GM23338 (cell line): ENCODE measurements around the gene ETV5. TPM values are rescaled to one million over a fixed set of nuclear protein-coding genes. Genes with fewer than 3 reads are reported as not detected.

Experiments
- ATAC-seq: fragments of 200-7000 bp; cut with Tn5 transposase; 3 replicates; pipeline ENCODE4 v1.9.1; 2020
- DNase-seq: peaks from one replicate; pipeline ENCODE4 v3.0.0-alpha.2; 2015; ENCODE audit warnings: low spot score
- H2AFZ ChIP-seq: fragments of 200-600 bp; sonication (generic); 2 replicates; pipeline ENCODE4 v1.8.0; 2016; ENCODE audit warnings: antibody characterized with exemption, mild to moderate bottlenecking, moderate library complexity
- H3F3A ChIP-seq: fragments of 200-600 bp; sonication (generic); replicated peaks from 2 replicates; pipeline ENCODE4 v1.8.0; 2017; ENCODE audit warnings: antibody characterized with exemption, mixed run types, low read depth
- H3K27ac ChIP-seq: fragments of 200-600 bp; sonication (generic); 2 replicates; pipeline ENCODE4 v1.6.1; 2016; ENCODE audit warnings: low read depth
- H3K27me3 ChIP-seq: fragments of 200-600 bp; sonication (generic); 2 replicates; pipeline ENCODE4 v1.8.0; 2016; ENCODE audit warnings: mild to moderate bottlenecking, mixed run types, moderate library complexity; ENCODE audit not compliant: insufficient read depth
- H3K36me3 ChIP-seq: fragments of 200-600 bp; sonication (generic); 2 replicates; pipeline ENCODE4 v1.8.0; 2016; ENCODE audit warnings: mild to moderate bottlenecking; ENCODE audit not compliant: insufficient read depth
- H3K4me1 ChIP-seq: fragments of 200-600 bp; sonication (generic); 2 replicates; pipeline ENCODE4 v1.8.0; 2016; ENCODE audit warnings: mild to moderate bottlenecking, moderate library complexity; ENCODE audit not compliant: insufficient read depth
- H3K4me2 ChIP-seq: fragments of 200-600 bp; sonication (generic); 2 replicates; pipeline ENCODE4 v1.7.1; 2017; ENCODE audit warnings: mixed run types
- H3K4me3 ChIP-seq: fragments of 200-600 bp; sonication (generic); 2 replicates; pipeline ENCODE4 v1.6.1; 2016; ENCODE audit warnings: mixed run types
- H3K79me2 ChIP-seq: fragments of 200-600 bp; sonication (generic); replicated peaks from 2 replicates; pipeline ENCODE4 v1.8.0; 2017; ENCODE audit warnings: mild to moderate bottlenecking; ENCODE audit not compliant: insufficient read depth
- H3K9me2 ChIP-seq: fragments of 200-600 bp; sonication (generic); 2 replicates; pipeline ENCODE4 v1.8.0; 2017; ENCODE audit not compliant: insufficient read depth
- H4K20me1 ChIP-seq: fragments of 200-600 bp; sonication (generic); replicated peaks from 2 replicates; pipeline ENCODE4 v1.8.0; 2017; ENCODE audit warnings: mild to moderate bottlenecking; ENCODE audit not compliant: insufficient read depth
- H3K27ac Mint-ChIP-seq: 2 replicates; pipeline ENCODE4 v1.8.0; 2020; ENCODE audit warnings: inconsistent platforms, mild to moderate bottlenecking, moderate library complexity, mixed read lengths
- H3K27me3 Mint-ChIP-seq: 3 replicates; pipeline ENCODE4 v1.8.0; 2022; ENCODE audit warnings: low read depth, mild to moderate bottlenecking, moderate library complexity, mixed read lengths, inconsistent platforms; ENCODE audit not compliant: insufficient read depth, poor library complexity
- H3K36me3 Mint-ChIP-seq: 3 replicates; pipeline ENCODE4 v1.8.0; 2021; ENCODE audit warnings: low read depth, mild to moderate bottlenecking, inconsistent platforms, moderate library complexity, mixed read lengths
- H3K4me1 Mint-ChIP-seq: 3 replicates; pipeline ENCODE4 v1.8.0; 2020; ENCODE audit warnings: mild to moderate bottlenecking, inconsistent platforms, mixed read lengths
- H3K4me3 Mint-ChIP-seq: 3 replicates; pipeline ENCODE4 v1.8.0; 2021; ENCODE audit warnings: moderate library complexity, mild to moderate bottlenecking, inconsistent platforms, mixed read lengths
- H3K9me3 Mint-ChIP-seq: 3 replicates; pipeline ENCODE4 v1.8.0; 2020; ENCODE audit warnings: moderate library complexity, mild to moderate bottlenecking, inconsistent platforms, mixed read lengths
- CREB1 ChIP-seq: fragments of 250-450 bp; sonication (Bioruptor Pico); IDR thresholded peaks from 2 replicates; pipeline ENCODE4 v1.5.0; 2020; ENCODE audit warnings: low read depth, mild to moderate bottlenecking, moderate library complexity
- CTCF ChIP-seq, 2 experiments: fragments of 200-600 bp in 1 of 2; sonication (generic) in 1 of 2; conservative IDR thresholded peaks; 2 replicates each; pipeline versions ENCODE4 v1.5.1 to v1.6.1; 2016 to 2017; ENCODE audit warnings: antibody characterized with exemption in 2 of 2, low read depth in 2 of 2, mild to moderate bottlenecking in 2 of 2, moderate library complexity in 1 of 2
- EZH2phosphoT487 ChIP-seq: fragments of 200-600 bp; sonication (generic); IDR thresholded peaks from one replicate; pipeline ENCODE4 v1.8.1; 2018; ENCODE audit warnings: antibody characterized with exemption; ENCODE audit not compliant: unreplicated experiment
- JUNB ChIP-seq: IDR thresholded peaks from one replicate; pipeline ENCODE4 v1.6.1; 2016; ENCODE audit warnings: antibody characterized with exemption; ENCODE audit not compliant: unreplicated experiment
- NANOG ChIP-seq: IDR thresholded peaks from 2 replicates; pipeline ENCODE4 v1.6.1; 2016; ENCODE audit warnings: antibody characterized with exemption, borderline replicate concordance
- REST ChIP-seq: IDR thresholded peaks from one replicate; pipeline ENCODE4 v1.6.1; 2018; ENCODE audit warnings: antibody characterized with exemption; ENCODE audit not compliant: unreplicated experiment
- STAT1 ChIP-seq: IDR thresholded peaks from one replicate; pipeline ENCODE4 v1.6.1; 2016; ENCODE audit warnings: antibody characterized with exemption; ENCODE audit not compliant: unreplicated experiment
- ZNF462 ChIP-seq: fragments of 250-450 bp; sonication (Bioruptor Pico); IDR thresholded peaks from 2 replicates; pipeline ENCODE4 v1.5.0; 2020; ENCODE audit warnings: mild to moderate bottlenecking, moderate library complexity
- polyA plus RNA-seq: library from polyadenylated mRNA; unstranded; fragments of >200 nt; fragmentation: Nextera tagmentation; extraction: Ambion mirVana; gene quantifications from 2 replicates; pipeline ENCODE4 v1.2.1, GENCODE V29; 2016
- total RNA-seq: library from RNA; depleted of rRNA; stranded (reverse); fragments of >200 nt; shearing (Covaris generic); gene quantifications from 2 replicates; pipeline ENCODE4 v1.2.3, GENCODE V29; 2014

ETV5 gene
- total and polyA plus RNA-seq, 2 experiments from 2014 or later, result 33.5 to 57.1 TPM

- Histone ChIP-seq H3K27me3 (no peaks in the 10 kb centered on the region), H3K27ac (no peak overlapping the region), H3K36me3 (peaks cover 33% of the 10 kb centered on the region), H3K4me3 (no peak overlapping the region), H3F3A (no peaks in the 10 kb centered on the region), H2AFZ (no peak overlapping the region), H4K20me1 (no peaks in the 10 kb centered on the region; the same call in 1 of the 2 replicates), H3K9me2 (no peaks in the 10 kb centered on the region), H3K4me1 (no peaks in the 10 kb centered on the region), H3K4me2 (no peak overlapping the region), H3K79me2 (no peaks in the 10 kb centered on the region)
- H3K4me3 Mint-ChIP-seq, result no peak overlapping the region
- H3K27ac Mint-ChIP-seq, result no peak overlapping the region; the same call in 1 of the 2 replicates
- H3K27me3 Mint-ChIP-seq, result no peaks in the 10 kb centered on the region
- H3K36me3 Mint-ChIP-seq, result peaks cover 39% of the 10 kb centered on the region
- H3K9me3 Mint-ChIP-seq, result no peaks in the 10 kb centered on the region
- ATAC-seq (no peak), DNase-seq (no peak)
- TF ChIP-seq ZNF462 (CRISPR knock-in tag) (no peak), NANOG (no peak), JUNB (no peak), CREB1 (no peak), EZH2phosphoT487 (no peak), REST (no peak), STAT1 (no peak), CTCF (conservative IDR thresholded peaks at IDR 0.05; ENCODE audit: low read depth in 2 of 2) (no peak)
- H3K4me1 Mint-ChIP-seq, result no peaks in the 10 kb centered on the region
Observed at GRCh38 chr3:186046838-186047237, 62.1 kb downstream of the ETV5 start.
